T-helper 9 cell (primary cell): ENCODE results near the gene TUBG2.
"Not testable (repeated sequence)": the region's sequence is repeated elsewhere in the genome, so short reads cannot be mapped to it uniquely, and the experiment has no call there.

Experiments
- DNase-seq: peaks from one replicate; pipeline ENCODE4 v3.0.0-alpha.2; 2020
- total RNA-seq, 2 donors: gene quantifications; one replicate each; lab custom pipeline; 2026; lab: John Stamatoyannopoulos, UW

Gene TUBG2
- total RNA-seq, result 8.0 reads per million in 2 donors

DNA sequence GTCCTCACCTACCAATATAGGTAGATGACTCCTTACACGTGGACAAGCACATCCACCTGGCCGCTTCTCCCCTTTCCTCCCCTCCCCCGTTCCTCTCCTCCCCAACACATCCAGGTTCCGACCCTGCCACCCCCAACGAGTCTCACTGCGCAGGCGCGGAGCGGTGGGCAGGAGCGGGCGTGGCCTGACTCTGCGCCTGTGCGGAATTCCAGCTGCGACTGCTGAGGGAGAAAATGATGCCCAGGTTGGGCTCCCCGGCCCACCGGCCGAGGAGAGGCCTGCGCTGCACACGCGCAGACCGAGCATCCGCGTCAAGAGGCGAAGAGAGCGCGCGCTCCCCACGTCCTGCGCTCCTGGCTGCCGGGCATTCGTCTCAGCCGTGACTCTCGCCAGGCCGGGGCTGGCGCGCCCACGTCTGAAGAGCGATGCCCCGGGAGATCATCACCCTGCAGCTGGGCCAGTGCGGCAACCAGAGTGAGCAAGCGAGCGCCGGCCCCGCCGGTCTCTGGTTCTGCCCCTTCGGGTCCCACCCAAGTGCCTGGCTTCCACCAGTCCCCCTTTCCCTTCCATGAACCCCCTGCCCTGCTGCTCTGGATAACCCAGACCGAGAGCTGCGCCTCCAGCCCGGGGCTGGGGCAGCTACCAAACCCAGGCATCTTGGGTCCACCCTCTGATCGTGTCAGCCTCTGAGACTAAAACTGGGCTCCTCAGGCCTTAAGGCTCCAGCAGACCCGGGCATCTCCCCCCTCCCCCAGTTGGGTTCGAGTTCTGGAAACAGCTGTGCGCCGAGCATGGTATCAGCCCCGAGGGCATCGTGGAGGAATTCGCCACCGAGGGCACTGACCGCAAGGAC is at the start of gene TUBG2:
TUBG2 (plus strand) TSS at position 206 of the 853 bp plus-strand sequence; CDS start at position 426, 220 bp downstream.
- peak; percentile 54 for DNase-seq

DNA sequence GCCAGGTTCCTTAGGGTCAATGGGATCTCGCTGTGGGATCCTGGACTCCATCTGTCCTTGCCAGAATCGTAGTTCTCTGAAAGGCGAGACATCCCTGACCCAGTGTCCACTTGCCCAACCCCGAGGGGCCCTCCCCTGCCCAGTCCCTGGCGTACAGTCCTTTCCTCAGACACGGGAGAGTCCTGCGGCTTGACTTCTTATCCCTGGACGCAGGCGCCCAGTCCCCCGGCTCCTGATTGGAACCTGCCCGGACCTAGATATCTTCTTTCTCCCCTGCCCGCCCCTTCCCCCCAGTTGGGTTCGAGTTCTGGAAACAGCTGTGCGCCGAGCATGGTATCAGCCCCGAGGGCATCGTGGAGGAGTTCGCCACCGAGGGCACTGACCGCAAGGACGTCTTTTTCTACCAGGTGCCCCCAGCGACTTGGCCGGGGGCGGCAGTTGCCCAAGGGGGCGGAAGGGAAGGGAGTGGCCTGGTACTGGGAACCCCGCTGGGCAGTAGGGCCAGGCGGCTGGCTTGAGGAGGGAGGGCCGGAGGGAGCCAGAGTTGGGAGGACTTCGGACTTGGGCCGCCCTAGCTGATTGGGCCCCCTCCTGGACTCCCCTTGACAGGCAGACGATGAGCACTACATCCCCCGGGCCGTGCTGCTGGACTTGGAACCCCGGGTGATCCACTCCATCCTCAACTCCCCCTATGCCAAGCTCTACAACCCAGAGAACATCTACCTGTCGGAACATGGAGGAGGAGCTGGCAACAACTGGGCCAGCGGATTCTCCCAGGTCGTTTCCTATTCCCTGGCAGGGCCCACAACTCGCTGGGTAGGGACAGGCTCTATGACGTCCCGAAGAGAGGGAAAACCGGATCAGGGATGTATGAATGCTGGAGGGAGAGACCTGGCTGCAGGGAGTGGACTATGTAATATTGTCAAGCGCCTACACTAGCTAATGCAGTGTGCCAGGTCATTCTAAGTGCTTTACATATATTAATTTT is 49.0 kb upstream of the TUBG2 start:
- not testable (repeated sequence) for DNase-seq

DNA sequence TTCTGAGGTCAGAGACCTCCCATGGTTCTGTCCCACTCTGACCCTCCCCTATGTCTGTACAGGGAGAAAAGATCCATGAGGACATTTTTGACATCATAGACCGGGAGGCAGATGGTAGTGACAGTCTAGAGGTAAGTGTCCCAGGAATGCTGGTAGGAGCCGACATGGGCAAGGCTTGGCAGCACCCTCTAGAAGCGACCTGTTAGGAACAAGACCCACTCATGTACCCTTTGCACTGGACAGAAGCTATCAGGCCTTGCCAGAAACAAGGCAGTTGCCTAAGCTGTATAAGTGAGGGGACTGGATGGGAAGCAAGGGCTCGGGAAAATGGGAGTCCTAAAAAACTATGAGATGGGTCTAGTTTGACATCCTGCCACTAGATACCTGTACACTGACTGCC is 47.1 kb upstream of the TUBG2 start:
- DNase-seq, result no peak

DNA sequence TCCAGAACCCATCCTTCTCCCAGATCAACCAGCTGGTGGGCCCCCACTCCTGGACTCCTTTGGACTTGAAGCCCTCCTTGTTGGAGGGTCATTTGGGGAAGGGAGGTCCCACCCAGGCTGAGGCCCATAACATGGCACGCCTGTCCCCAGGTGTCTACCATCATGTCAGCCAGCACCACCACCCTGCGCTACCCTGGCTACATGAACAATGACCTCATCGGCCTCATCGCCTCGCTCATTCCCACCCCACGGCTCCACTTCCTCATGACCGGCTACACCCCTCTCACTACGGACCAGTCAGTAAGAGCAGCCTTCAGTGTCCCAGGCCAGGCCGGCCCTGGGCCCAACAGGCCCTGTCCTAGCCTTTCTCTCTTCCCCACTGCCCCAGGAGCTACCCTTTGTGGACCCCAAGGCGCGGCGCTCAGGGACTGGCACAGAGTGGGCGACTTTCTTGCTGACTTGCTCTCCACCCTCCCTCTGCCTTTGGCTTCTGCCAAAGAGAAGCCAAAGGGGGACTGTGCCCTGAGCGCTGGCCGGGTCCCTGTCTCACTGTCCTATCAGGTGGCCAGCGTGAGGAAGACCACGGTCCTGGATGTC is 45.3 kb upstream of the TUBG2 start:
- no peak for DNase-seq

DNA sequence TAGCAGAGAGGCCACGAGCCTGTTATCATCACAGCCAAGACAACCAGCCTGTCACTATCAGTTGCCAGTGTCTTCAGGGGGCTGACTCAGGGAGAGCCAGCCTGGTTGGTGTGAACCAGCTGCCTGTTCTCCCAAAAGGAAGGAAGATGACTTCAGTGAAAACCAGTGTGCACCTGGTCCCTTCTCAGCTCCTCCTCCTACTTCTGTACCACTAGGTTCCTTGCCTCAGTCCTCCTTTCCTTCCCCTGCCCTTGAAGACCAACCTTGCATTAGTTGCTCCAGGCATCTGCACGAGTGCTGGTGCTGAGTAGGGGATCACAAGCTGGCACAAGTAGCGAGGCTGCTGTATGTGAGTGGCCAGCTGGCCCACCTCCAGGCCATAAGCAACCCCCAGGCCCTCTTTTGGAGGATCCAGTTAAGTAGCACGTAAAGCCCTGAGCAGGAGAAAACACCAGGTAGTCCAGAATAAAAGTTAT is 41.1 kb upstream of the TUBG2 start:
- no peak for DNase-seq

DNA sequence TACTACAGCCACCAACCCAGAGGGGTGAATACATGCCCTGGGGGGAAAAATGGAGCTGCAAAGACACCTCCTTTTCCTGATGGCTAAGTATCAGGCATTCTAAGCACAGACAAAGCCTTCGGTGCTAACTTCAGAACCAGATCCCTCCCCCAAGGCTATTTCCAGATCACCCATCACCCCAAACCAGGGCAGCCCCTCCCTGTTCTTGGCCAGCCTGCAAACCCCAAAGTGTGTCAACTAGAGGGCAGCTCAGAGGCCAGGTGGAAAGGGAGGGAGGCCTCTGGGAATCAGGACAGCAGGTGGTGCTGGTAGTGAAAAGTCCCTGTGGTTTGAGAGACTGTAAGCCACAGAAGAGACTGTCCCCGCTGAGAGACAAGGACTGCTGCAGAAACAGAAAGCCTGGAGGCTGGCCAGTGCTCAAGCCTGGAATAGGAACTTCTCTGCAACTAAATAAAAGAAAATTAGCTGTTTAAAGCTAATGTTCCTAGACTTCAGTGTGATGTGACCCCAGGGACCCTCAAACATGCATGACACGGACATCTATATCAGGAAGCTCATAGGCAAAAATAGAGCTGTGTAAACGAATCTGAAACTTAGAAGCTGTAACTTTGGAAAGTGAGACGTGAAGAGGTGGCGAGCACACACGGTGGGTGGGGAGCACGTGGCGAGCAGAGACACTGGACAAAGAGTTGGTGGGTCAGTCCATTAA is 40.5 kb upstream of the TUBG2 start:
- no peak for DNase-seq

DNA sequence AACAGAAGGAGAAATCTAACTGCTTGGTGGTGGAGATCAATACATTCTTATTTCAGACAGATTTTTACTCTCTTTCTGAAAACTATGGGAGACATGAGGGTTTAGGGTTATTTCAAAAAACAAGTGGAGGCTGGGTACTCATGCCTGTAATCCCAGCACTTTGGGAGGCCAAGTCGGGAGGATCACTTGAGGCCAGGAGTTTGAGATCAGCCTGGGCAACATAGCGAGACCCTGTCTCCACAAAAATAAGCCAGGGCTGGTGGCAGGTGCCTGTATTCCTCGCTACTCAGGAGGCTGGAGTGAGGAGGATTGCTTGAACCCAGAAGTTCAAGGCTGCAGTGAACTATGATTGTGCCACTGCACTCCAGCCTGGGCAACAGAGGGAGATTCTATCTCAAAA is 37.1 kb upstream of the TUBG2 start:
- DNase-seq, result not testable (repeated sequence)

DNA sequence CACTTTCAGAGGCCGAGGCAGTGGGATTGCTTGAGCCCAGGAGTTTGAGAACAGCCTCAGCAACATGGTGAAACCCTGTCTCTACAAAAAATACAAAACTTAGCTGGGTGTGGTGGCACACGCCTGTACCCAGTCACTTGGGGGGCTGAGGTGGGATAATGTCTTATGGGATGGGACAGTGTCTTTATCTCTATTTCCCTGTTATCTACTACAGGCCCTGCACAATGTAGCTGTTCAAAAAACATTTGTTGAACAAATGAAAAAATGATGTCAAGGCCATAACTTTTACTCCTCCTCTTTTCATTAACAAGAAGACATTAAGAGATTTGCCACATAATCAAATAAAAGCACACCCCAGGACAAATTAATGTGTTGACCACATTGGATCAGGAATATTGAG is 35.8 kb upstream of the TUBG2 start:
- DNase-seq, result no peak

DNA sequence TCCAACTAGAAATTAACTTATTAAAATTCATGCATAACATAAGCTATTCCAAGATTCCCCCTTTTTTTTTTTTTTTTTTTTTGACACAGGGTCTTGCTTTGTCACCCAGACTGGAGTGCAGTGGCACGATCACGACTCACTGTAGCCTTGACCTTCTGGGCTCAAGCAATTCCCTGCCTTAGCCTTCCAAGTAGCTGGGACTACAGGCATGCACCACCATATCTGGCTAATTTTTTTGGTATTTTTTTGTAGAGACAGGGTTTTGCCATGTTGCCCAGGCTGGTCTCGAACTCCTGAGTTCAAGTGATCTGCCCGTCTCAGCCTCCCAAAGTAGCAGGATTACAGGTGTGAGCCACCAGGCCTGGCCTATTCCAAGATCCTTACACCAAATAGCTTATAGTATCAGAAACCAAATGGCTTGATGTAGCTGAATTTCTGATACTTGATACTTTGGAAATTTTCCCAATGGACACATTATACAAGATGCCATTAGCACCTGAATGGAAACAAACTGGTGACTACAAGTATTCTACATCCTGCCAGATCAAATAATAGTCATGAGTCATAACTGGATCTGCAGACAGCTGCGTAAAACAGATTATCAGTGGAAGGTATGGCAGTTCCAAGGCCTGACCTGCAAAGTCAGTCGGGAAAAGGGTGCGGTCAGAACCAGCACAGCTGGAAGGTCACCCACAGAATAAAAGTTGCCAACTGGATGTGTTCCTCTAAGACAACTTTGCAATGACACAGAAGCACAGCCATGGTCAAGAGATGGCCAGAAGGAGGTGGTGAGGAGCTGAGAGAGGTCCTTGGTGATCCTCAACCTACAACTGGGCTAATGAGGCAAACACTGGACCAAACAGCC is 35.1 kb upstream of the TUBG2 start:
- no peak for DNase-seq

DNA sequence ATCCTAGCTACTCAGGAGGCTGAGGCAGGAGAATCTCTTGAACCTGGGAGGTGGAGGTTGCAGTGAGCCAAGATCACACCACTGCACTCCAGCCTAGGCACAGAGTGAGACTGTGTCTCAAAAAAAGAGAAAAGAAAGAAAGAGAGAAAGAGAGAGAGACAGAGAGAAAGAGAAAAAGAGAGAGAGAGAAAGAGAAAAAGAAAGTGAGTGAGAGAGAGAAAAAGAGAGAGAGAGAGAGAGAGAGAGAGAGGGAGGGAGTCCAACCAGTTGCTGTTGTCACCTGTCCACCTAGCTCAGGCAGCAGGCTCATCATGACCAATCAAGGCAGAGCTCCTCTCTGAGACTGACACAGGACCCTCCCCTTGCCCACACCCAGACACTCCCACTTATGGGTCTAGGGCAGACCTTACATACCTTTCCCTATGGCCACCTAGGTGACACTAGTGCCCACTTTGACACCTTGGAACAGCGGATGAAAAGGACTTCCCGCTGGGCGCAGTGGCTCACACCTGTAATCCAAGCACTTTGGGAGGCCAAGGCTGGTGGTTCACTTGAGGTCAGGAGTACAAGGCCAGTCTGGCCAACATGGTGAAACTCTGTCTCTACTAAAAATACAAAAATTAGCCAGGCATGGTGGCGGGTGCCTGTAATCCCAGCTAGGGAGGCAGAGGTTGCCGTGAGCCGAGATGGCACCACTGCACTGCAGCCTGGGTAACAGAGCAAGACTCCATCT is 31.9 kb upstream of the TUBG2 start:
- not testable (repeated sequence) for DNase-seq

DNA sequence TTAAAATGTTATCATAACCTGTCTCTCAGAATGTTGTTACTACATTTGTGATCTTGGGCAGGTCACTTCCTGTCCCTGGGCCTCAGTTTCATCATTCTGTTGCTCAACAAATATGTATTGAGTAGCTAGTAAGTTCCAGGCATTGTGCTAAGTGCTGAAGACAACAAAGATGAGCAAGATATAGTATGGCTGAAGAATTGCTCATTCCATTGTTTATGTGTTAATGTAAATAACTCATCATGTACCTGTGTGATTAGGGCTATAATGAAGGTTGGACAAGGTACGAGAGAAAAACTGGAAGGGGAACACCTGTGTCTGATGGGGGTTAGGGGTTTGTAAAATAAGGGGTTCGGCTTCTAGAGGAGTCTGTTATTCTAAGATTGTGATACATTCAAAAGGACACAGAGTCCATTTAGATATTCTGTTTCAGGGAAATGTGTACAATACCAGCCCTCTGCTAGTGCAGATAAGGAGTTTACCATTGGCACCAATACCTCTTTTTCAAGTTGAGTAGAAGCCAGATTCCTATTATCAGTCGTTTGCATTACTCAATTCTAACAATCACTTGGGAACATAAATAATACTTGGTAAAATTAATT is 29.6 kb upstream of the TUBG2 start:
- DNase-seq, result no peak

DNA sequence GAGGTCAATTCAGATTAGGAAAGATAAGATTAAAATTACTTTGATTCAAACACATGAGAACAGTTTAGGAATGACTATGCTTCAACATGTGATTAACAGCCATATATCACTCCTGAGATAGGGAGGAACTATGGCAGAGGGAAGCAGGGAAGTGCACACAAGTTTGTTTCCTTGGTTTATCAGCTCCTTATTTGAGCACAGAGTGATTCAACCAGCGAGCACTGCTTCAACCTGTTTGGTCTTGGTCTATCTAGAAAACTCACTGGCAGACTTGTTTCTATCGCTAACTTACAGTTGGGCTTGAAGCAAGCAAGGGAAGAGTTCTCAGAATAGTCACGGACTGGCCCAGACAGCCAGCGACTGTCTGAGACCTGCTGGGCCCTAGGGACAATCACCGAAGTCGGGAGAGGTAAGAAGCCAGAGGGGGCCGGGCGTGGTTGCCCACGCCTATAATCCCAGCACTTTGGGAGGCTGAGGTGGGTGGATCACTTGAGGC is 26.1 kb upstream of the TUBG2 start:
- no peak for DNase-seq

DNA sequence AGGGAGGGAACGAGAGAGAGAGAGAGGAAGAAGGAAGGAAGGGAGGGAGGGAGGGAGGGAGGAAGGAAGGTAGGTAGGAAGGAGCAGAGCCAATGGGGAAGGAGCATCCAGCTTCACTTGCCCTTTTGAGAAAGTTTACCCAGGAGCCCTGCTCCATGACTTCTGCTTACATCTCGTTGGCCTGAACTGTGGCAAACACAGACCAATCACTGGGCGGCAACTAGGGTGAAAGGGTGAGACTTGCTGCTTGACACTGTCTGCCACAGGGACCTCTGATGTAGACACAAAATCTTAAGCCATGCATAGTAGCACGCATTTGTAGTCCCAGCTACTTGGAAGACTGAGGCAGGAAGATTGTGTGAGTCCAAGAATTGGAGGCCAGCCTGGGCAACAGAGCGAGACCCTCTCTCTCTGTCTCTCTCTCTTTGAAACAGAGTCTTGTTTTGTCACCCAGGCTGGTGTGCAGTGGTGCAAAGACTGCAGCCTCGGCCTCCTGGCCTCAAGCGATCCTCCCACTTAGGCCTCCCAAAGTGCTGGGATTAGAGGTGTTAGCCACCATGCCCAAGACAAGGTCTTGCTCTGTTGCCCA is 19.5 kb upstream of the TUBG2 start:
- no peak for DNase-seq

DNA sequence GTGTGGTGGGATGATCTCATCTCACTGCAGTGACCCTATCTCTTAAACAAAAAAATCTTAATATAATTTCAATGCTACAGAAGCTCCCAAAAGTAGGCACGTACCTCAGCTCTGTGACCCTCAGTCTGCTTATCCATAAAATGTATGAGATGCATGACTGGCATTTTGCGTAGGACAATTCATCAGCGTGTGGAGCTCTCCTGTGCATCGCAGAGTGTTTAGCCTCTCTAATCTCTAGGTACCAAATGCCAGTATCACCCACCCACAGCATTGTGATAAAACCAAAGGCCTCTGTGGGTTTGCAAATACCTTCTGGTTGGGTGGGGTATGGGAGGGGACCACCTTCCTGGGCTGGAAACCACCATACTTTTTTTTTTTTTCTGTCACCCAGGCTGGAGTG is 19.0 kb upstream of the TUBG2 start:
- no peak for DNase-seq

DNA sequence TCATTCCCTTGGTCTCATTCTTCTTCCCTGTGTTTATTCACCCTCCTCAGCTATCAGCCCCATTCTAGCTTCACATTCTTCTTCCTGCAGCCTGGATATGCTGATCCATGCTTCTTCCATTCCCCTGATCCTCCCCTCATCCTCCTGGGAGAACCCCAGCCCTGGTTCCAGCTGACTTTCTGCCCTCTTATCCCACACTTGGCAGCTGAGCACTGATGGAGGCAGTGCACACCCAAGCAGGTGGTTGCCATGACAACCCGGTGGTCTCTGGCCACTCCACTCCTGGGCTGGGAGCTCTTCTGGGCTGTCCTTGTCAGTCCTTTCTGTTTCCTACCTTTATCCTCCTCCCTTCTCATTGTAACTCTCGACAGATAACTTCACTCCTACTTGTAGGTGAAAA is 16.7 kb upstream of the TUBG2 start:
- no peak for DNase-seq

DNA sequence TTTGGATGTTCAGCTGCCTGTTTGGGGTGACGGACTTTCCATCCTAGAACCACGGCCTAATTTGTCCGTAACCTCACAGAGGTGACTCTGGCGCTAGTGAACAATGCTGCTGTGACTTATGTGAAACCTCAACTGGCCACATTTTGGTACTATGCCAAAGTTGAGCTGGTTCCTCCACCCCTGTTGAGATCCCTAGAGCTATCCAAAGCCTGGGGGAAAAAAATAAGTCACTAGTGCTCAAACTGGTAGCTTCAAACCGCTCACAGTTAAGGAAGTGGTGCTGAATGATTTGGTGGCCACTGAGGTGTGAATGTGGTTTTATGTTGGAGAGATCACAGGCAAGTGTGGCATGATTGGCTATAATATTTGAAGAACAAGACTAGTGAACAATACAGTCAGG is 11.3 kb upstream of the TUBG2 start:
- no peak for DNase-seq

DNA sequence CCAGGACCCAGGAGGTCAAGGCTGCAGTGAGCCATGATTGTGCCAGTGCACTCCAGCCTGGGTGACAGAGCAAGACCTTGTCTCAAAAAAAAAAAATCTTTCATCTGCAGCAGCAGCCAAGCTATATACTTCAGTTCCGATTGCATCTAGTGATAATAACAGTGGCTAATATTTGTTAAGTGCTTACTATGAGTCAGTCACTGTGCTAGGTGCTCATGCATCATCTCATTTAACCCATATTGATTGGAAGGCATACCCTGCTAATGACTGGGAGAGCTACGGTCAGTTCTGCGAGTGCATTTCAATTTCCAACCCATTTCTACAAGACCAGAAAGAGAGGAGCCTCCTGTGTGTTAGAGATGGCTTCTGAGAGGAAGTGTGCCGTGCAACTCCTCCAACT is 7.7 kb upstream of the TUBG2 start:
- DNase-seq, result no peak

DNA sequence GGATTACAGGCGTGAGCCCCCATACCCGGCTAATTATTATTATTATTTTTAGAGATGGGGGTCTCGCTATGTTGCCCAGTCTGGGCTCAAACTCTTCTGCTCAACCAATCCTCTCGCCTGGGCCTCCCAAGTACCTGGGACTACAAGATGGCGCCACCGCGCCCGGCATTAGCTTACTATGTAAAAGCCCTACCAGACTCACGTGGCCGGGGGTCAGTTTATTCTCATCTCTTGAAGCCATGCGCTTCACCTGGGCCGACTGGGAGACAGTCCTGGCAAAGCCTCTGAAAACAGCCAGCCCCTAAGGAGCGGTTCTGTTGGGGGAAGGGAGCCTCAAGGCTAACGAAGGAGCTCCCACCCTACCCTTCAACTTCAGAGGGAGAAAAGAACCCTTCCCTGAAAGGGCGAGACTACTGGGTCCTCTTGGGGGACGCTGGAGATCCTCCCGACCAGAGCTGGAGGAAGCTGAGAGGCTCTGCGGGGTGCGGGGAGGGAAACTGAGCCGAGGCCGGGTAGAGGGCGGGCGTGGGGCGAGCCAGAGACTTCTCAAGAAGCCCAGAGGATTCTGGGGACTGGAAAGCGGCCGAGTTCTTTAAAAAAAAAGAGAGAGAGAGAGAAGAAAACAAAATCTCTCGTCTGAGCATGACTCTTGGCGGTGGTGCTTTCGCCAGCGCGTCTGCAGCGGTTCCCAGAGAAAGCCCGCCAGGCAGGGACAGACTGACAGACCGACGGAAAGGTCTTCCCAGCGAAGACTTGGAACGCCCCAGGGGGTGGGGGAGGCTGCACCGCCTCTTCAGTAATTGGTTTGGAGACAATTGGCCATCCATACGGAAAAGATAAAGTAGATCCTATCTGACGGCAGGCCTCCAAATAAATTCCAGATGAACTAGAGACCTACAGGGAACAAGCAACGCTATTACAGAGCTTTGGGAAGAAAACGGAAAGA is 5.6 kb upstream of the TUBG2 start:
- DNase-seq, result no peak
